ENCODE data around the gene CCNB1.

GRCh38 chr5:69170495-69170894, 3.5 kb downstream of the CCNB1 start:
- TF ChIP-seq CTCF (IDR thresholded peaks at IDR 0.05) (no peak), POLR2A (IDR thresholded peaks at IDR 0.05) (no peak), EP300 (IDR thresholded peaks at IDR 0.05) (no peak), POLR2AphosphoS5 (IDR thresholded peaks at IDR 0.05) (no peak)
